Measurements from ENCODE around the gene AGAP2.
"Not testable (repeated sequence)": the region's sequence is repeated elsewhere in the genome, so short reads cannot be mapped to it uniquely, and the experiment has no call there.

The AGAP2 gene

DNA sequence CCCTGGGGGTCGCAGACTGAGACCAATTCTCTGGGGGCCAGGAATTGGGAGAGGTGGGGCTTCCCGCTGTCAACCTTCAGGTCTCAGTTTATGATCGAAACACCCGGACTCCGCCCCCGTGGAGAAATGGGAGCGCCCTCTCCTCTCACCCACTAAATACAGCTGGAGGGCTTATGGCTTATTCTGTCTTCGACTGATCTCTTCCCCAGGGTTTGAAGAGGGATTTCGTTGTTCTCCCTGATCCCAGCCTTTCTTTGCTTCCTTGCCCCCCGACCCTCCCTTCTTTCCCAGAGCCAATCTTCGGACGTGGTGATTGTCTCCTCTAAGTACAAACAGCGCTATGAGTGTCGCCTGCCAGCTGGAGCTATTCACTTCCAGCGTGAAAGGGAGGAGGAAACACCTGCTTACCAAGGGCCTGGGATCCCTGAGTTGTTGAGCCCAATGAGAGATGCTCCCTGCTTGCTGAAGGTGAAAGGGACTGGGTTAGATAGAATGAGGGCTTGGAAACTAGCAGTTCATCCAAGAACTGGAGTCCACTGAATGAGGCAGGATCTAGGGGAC, 44.0 kb downstream of the AGAP2 start:
- no peak for DNase-seq (ENCODE audit: low read depth)

DNA sequence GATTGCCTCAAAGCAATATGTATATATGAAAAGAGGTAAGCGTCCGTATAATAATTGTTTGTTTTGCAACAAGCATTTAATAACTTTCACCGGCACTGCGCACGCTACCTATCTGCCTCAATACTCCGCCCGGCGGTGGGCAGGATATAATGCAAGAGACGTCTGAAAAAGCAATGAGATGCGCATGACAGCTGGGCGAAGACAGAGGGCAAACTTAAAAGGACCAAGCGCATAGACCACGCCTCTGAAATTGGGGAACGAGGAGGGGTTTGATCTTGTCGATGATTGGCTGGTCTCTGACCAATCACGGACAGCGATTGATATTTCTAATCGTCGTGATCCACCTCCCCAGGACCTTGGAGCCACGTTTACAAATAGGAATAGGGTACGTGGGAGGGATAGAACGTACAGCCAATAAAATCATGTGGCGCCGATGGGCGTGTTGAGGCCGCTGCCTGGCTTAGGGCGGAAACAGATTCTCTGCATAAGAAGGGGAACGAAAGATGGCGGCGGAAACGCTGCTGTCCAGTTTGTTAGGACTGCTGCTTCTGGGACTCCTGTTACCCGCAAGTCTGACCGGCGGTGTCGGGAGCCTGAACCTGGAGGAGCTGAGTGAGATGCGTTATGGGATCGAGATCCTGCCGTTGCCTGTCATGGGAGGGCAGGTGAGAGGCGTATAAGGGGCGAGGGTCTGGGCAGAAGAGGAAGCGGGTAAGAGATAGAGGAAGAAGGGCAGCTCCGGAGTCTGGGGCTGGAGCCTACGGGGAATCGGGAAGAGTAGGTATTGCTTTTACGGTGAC, 44.7 kb downstream of the AGAP2 start, which contains the start of gene OS9:
Gene OS9, plus strand, starts transcription at position 474 of the 800 bp plus-strand sequence. Its CDS starts 30 bp downstream, at position 504.
- DNase-seq (ENCODE audit: low read depth), result peak; percentile 98

DNA sequence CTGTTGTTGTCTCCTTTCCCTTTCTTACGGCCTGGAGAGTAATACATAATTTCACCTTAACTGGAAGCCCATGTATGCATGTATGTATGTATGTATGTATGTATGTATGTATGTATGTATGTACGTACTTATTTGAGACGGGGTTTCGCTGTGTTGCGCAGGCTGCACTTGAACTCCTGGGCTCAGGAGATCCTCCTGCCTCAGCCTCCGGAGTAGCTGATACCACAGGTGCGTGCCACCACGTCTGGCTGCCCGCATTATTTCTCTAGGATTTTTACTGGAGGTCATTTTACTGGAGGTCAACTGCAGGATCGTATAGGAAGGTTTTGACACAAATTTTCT, 45.3 kb downstream of the AGAP2 start:
- no peak for DNase-seq (ENCODE audit: low read depth)

DNA sequence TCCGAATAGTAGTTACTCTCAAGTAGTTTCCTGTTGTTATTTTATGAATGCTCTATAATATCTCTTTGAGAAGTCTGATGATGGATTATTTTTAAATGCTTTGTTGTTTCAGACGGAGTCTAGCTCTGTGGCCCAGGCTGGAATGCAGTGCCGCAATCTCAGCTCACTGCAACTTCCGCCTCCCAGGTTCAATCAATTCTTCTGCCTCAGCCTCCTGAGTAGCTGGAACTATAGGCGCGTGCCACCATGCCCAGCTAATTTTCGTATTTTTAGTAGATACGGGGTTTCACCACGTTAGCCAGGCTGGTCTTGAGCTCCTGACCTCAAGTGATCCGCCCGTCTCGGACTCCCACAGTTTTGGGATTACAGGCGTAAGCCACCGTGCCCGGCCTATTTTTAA, 46.0 kb downstream of the AGAP2 start:
- DNase-seq (ENCODE audit: low read depth), result no peak

DNA sequence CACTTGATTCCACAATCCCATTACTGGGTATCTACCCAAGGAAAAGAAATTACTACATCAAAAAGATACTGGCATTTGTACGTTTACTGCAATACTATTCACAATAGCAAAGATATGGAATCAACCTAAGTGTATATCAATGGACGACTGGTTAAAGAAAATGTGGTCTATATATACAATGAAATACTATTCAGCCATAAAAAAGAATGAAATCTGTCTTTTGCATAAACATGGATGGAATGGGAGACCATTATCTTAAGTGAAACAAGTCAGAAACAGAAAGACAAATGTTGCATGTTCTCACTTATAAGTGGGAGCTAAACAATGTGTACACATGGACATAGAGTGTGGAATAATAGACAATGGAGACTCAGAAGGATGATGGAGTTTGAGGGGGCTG, 49.6 kb downstream of the AGAP2 start:
- no peak for DNase-seq (ENCODE audit: low read depth)

DNA sequence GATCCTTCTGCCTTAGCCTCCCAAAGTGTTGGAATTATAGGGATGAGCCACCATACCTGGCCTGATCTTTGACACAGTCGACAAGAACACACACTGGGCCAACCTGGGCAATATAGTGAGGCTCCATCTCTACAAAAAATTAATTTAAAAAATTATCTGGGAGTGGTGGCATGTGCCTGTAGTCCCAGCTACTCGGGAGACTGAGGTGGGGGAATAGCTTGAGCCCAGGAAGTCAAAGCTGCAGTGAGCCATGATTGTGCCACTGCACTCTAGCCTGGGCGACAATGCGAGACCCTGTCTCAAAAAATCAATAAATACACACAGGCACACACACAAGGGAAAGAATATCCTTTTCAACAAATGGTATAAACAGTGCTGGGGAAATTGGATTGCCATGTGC, 50.7 kb downstream of the AGAP2 start:
- no peak for DNase-seq (ENCODE audit: low read depth)

DNA sequence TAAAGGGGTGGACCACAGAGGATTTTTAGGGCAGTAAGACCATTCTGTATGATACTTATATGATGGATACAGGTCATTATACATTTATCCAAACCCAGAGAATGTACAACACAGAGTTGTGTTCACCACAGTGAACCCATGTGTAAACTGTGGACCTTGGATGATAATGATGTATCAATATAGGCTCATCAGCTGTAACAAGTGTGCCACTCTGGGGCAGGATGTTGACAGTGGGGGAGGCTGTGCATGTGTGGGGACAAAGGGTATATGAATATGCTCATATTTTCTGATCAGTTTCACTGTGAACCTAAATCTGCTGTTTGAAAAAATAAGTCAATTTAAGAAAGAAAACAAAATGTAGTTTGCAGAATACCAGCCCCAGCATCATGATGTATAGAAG, 58.8 kb downstream of the AGAP2 start:
- no peak for DNase-seq (ENCODE audit: low read depth)

DNA sequence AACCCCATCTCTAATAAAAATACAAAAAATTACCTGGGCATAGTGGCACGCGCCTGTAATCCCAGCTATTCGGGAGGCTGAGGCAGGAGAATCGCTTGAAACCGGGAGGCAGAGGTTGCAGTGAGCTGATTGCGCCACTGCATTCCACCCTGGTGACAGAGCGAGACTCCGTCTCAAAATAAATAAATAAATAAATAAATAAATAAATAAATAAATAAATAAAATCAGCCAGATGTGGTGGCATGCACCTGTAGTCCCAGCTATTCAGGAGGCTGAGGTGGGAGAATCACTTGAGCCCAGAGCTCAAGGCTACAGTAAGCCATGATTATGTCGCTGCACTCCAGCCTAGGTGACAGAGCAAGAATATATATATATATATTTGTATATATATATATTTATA, 60.6 kb downstream of the AGAP2 start:
- DNase-seq (ENCODE audit: low read depth), result not testable (repeated sequence)

DNA sequence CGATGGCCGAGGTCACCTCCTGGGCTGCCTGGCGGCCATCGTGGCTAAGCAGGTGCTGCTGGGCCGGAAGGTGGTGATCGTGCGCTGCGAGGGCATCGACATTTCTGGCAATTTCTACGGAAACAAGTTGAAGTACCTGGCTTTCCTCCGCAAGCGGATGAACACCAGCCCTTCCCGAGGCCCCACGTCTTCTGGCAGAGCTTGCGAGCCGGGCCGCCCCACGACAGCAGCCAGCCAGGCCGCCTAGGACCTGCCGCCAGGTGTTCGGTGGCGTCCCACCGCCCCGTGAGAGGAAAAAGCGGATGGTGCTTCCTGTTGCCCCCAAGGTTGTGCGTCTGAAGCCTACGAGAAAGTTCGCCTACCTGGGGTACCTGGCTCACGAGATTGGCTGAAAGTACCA, 63.9 kb downstream of the AGAP2 start:
- no peak for DNase-seq (ENCODE audit: low read depth)

Data from HS-27A (cell line).